GM12865 (cell line): Measurements from ENCODE around the gene CTXN2.
A peak's percentile ranks its signal among the peaks of the same experiment; 100 is the strongest.

Source experiments
- DNase-seq: peaks from one replicate; pipeline ENCODE4 v3.0.0; 2010; ENCODE audit warnings: low read depth
- H3K4me3 ChIP-seq: 2 replicates; pipeline ENCODE4 v1.5.1; 2011; ENCODE audit warnings: mild to moderate bottlenecking, low read depth, low read length, control low read depth
- CTCF ChIP-seq: IDR thresholded peaks from 2 replicates; pipeline ENCODE4 v1.5.1; 2011; ENCODE audit warnings: low read length, control low read depth, low read depth, inconsistent platforms; ENCODE audit not compliant: insufficient read depth; ENCODE audit errors: missing control alignments

The CTXN2 gene

GRCh38 chr15:48221261-48221660 lies 29.8 kb downstream of the CTXN2 start:
- no peak overlapping the region for H3K4me3 ChIP-seq
- DNase-seq: no peak
- TF ChIP-seq CTCF: no peak

GRCh38 chr15:48221885-48222284 lies 30.4 kb downstream of the CTXN2 start:
- no peak for TF ChIP-seq CTCF
- DNase-seq: no peak
- no peak overlapping the region for H3K4me3 ChIP-seq

- TF ChIP-seq CTCF: no peak
- H3K4me3 ChIP-seq: no peak overlapping the region
- no peak for DNase-seq
Measured at GRCh38 chr15:48222627-48223026, 31.2 kb downstream of the CTXN2 start.

GRCh38 chr15:48225771-48226170 lies 34.3 kb downstream of the CTXN2 start:
- no peak for DNase-seq
- no peak overlapping the region for H3K4me3 ChIP-seq
- TF ChIP-seq CTCF: no peak

- no peak overlapping the region for H3K4me3 ChIP-seq
- no peak for DNase-seq
- no peak for TF ChIP-seq CTCF
Measured at GRCh38 chr15:48230498-48230897, 39.0 kb downstream of the CTXN2 start.

DNA sequence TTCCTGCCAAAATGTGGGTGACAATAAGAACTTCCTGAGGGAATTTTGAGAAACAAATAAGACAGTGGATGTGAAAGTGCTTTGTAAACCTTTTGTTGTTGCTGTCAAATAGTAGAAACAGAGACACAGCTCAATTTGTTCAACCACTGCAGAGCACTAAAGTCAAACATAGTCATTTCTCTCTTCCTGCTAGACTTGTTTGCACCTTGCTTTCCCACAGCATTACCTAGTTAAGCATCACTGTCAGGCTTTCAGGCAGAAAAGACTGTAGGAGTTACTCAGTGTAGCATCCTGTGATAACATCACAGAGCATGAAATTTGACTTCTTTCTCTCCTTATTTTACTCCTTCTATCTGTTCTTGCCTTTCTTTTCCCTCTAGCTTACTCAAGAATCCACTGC lies 41.8 kb downstream of the CTXN2 start:
- no peak for TF ChIP-seq CTCF
- DNase-seq: peak; percentile 5
- no peak overlapping the region for H3K4me3 ChIP-seq

GRCh38 chr15:48239334-48239733 lies 47.9 kb downstream of the CTXN2 start:
- no peak for DNase-seq
- no peak for TF ChIP-seq CTCF
- H3K4me3 ChIP-seq: no peak overlapping the region
